ENCODE results near the gene AQP2.
"Not testable (repeated sequence)": the region's sequence is repeated elsewhere in the genome, so short reads cannot be mapped to it uniquely, and the experiment has no call there.

The AQP2 gene

GRCh38 chr12:49987625-49988303 is 37.2 kb downstream of the AQP2 start:
- DNase-seq (ENCODE audit: low read depth in 2 of 2), result no peak

DNA sequence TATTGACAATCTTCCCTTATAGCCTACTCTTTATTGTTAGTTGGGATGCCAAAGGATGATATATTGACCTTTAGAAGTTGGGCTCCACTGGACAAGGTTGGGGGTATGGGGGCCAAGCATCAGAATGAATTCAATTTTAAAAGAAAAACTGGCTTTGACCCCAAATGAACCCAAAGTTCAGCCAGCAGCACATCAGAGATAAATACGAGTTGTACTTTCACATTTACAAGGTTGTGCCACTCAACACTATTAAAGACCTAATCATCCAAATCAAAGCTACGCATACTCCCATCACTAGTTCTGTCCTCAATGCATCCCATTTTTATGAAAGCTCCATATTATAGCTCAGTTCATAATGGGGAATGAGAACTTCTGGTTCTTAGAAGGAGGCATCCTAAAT is 38.9 kb downstream of the AQP2 start:
- DNase-seq (ENCODE audit: low read depth in 2 of 2), result not testable (repeated sequence)

DNA sequence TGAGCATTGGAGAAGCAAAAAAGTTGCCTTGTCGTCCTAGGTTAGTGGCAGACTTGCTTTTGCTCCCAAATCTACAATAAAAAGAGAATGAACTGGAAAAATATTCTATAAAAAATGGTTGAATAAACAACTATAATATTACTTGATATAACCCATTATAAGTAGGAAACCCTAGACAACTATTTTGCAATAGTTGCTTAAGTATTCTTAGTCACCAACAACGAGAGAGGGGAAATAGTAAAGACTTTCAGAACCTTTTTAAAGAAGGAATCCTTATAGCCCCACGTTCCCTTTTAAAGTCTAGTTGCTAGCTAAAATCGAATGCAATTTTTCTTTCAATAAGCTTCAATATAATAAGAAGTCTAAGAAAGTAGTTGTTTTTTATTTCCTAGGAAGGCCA is 39.7 kb downstream of the AQP2 start:
- DNase-seq (ENCODE audit: low read depth in 2 of 2), result no peak

- no peak for DNase-seq (ENCODE audit: low read depth in 2 of 2)
Measured at GRCh38 chr12:49998453-49998852, 47.9 kb downstream of the AQP2 start.

GRCh38 chr12:50003595-50003994 is 53.1 kb downstream of the AQP2 start:
- DNase-seq (ENCODE audit: low read depth in 2 of 2), result no peak

DNA sequence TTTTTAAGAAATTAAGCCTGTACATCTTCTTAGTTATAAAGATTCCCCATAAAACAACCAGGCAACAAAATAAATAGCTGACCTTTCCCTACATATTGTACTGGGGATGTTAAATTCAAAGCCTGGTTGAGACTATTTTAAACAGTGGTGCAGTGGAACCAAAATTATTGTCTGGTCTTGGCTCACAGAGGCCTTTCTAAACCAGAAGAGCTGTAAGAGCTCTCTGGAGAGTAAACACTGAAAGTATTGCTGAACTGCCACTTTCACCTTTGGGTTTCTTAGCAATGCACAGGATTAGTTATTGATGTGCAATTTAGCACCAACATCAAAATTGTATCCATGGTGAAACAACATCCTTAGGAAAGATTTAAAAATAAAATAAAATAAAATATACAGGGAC is 54.2 kb downstream of the AQP2 start:
- DNase-seq (ENCODE audit: low read depth in 2 of 2), result no peak

GRCh38 chr12:50005175-50005574 is 54.6 kb downstream of the AQP2 start:
- DNase-seq (ENCODE audit: low read depth in 2 of 2), result no peak

- DNase-seq (ENCODE audit: low read depth in 2 of 2), result no peak
Measured at GRCh38 chr12:50006280-50006679, 55.7 kb downstream of the AQP2 start.

- DNase-seq (ENCODE audit: low read depth in 2 of 2), result no peak
Measured at GRCh38 chr12:50006754-50007442, 56.4 kb downstream of the AQP2 start.

All from stimulated activated CD8-positive, alpha-beta memory T cell treated with anti-CD3 and anti-CD28 coated beads, Interleukin-2, amount 100 ng/mL, for 48 hours (primary cell).